ENCODE results near the gene POLK.
A peak's percentile ranks its signal among the peaks of the same experiment; 100 is the strongest.

DNA sequence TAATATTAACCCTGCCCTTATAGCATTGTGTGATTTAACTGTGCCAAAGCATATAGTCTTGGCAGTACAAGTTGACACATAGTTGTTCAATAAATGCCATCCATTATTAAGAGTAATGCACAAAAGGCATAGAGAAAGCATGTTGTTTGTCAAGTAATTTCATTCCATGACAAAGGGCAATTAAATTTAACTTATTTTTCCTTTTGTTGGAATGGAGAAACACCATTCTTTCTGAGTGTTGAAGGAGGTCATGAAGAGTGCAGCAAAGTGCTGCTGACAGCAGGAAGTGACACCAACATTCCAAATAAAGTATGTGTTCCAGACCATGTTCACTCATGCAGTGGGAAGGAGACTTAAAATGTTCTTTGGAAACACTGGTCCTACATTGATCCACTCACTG, 128.7 kb downstream of the POLK start:
- no peak for TF ChIP-seq YY1 (IDR thresholded peaks at IDR 0.05; ENCODE audit: low read depth)
- TF ChIP-seq TAF1 (IDR thresholded peaks at IDR 0.05; ENCODE audit: low read depth) = no peak
- no peak for TF ChIP-seq CREB1 (IDR thresholded peaks at IDR 0.05; ENCODE audit: low read depth)
- TF ChIP-seq REST (IDR thresholded peaks at IDR 0.05; ENCODE audit: low read depth) = no peak
- TF ChIP-seq EP300 (IDR thresholded peaks at IDR 0.05; ENCODE audit: borderline replicate concordance) = no peak
- no peak for TF ChIP-seq RAD21 (IDR thresholded peaks at IDR 0.05; ENCODE audit: low read depth)
- TF ChIP-seq, protein P1, sequence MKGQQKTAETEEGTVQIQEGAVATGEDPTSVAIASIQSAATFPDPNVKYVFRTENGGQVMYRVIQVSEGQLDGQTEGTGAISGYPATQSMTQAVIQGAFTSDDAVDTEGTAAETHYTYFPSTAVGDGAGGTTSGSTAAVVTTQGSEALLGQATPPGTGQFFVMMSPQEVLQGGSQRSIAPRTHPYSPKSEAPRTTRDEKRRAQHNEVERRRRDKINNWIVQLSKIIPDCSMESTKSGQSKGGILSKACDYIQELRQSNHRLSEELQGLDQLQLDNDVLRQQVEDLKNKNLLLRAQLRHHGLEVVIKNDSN (IDR thresholded peaks at IDR 0.05) = no peak
- no peak for TF ChIP-seq EGR1 (IDR thresholded peaks at IDR 0.05)
- TF ChIP-seq FOXM1 (IDR thresholded peaks at IDR 0.05; ENCODE audit: borderline replicate concordance, low read depth) = no peak
- peak; percentile 11; the same call in 1 of the 2 replicates for TF ChIP-seq TEAD4 (IDR thresholded peaks at IDR 0.05)
- TF ChIP-seq, protein P2, sequence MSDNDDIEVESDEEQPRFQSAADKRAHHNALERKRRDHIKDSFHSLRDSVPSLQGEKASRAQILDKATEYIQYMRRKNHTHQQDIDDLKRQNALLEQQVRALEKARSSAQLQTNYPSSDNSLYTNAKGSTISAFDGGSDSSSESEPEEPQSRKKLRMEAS (IDR thresholded peaks at IDR 0.05) = no peak
- no peak for TF ChIP-seq TCF12 (IDR thresholded peaks at IDR 0.05; ENCODE audit: low read depth)
- no peak for TF ChIP-seq NFIC (IDR thresholded peaks at IDR 0.05)
- no peak for TF ChIP-seq CEBPB (IDR thresholded peaks at IDR 0.05)
